HL-60 (cell line): ENCODE measurements around the gene WTIP.

Experiments
- DNase-seq, 2 experiments: peaks; one replicate each; pipeline ENCODE4 v3.0.0-alpha.2; 2010 to 2020; ENCODE audit warnings: low read depth in 1 of 2, low spot score in 1 of 2
- H3K27ac ChIP-seq: fragments of 250-450 bp; sonication (Bioruptor Pico); replicated peaks from 2 replicates; pipeline ENCODE4 v1.5.1; 2020; ENCODE audit warnings: mild to moderate bottlenecking, moderate library complexity
- H3K27me3 ChIP-seq: fragments of 250-450 bp; sonication (Bioruptor Pico); 2 replicates; pipeline ENCODE4 v1.5.1; 2021; ENCODE audit warnings: mild to moderate bottlenecking, moderate library complexity; ENCODE audit not compliant: insufficient read depth, poor library complexity, severe bottlenecking
- H3K4me3 ChIP-seq: replicated peaks from 2 replicates; pipeline ENCODE4 v1.5.1; 2011; ENCODE audit warnings: mild to moderate bottlenecking, control low read depth, low read length; ENCODE audit not compliant: insufficient read depth
- CTCF ChIP-seq: IDR thresholded peaks from one replicate; pipeline ENCODE4 v1.5.1; 2011; ENCODE audit warnings: low read length, control low read depth, inconsistent platforms; ENCODE audit not compliant: insufficient read depth
- GABPA ChIP-seq: IDR thresholded peaks from 2 replicates; pipeline ENCODE4 v1.6.1; 2012; ENCODE audit warnings: low read depth
- POLR2AphosphoS5 ChIP-seq: IDR thresholded peaks from 2 replicates; pipeline ENCODE4 v1.6.1; 2012; ENCODE audit warnings: low read depth
- SPI1 ChIP-seq: IDR thresholded peaks from 2 replicates; pipeline ENCODE4 v1.6.1; 2012; ENCODE audit warnings: low read depth, mild to moderate bottlenecking, borderline replicate concordance
- TF ChIP-seq, protein P1 (sequence below): IDR thresholded peaks from 2 replicates; pipeline ENCODE4 v1.6.1; 2012; ENCODE audit warnings: low read depth; ENCODE audit not compliant: insufficient replicate concordance

Gene WTIP

GRCh38 chr19:34487651-34488051 lies 6.1 kb downstream of the WTIP start:
- DNase-seq = no peak
- TF ChIP-seq GABPA = no peak
- Histone ChIP-seq H3K27me3 (peaks cover 7% of the 10 kb centered on the region), H3K4me3 (no peak overlapping the region), H3K27ac (no peak overlapping the region)

DNA sequence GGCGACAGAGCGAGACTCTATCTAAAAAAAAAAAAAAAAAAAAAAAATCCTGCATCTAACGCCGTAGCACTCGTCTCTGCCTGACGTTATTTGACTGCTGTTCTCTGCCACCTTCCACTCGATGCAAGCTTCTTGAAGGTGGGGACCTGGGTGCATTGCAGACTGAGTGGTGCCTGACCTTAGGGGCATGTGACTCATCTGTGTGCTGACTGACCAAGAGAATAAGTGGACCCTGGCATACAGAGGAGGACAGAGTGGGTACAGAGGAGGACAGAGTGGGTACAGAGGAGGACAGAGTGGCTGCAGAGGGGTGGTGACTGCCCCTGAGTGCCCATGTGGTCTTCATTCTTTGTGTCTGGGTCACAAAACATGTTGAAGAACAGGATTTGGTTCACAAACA lies 7.6 kb downstream of the WTIP start:
- H3K4me3 ChIP-seq = no peak overlapping the region
- no peak overlapping the region for H3K27ac ChIP-seq
- no peak for DNase-seq
- TF ChIP-seq, protein P1, sequence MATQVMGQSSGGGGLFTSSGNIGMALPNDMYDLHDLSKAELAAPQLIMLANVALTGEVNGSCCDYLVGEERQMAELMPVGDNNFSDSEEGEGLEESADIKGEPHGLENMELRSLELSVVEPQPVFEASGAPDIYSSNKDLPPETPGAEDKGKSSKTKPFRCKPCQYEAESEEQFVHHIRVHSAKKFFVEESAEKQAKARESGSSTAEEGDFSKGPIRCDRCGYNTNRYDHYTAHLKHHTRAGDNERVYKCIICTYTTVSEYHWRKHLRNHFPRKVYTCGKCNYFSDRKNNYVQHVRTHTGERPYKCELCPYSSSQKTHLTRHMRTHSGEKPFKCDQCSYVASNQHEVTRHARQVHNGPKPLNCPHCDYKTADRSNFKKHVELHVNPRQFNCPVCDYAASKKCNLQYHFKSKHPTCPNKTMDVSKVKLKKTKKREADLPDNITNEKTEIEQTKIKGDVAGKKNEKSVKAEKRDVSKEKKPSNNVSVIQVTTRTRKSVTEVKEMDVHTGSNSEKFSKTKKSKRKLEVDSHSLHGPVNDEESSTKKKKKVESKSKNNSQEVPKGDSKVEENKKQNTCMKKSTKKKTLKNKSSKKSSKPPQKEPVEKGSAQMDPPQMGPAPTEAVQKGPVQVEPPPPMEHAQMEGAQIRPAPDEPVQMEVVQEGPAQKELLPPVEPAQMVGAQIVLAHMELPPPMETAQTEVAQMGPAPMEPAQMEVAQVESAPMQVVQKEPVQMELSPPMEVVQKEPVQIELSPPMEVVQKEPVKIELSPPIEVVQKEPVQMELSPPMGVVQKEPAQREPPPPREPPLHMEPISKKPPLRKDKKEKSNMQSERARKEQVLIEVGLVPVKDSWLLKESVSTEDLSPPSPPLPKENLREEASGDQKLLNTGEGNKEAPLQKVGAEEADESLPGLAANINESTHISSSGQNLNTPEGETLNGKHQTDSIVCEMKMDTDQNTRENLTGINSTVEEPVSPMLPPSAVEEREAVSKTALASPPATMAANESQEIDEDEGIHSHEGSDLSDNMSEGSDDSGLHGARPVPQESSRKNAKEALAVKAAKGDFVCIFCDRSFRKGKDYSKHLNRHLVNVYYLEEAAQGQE = no peak
- H3K27me3 ChIP-seq = no peaks in the 10 kb centered on the region

GRCh38 chr19:34490141-34490766 lies 8.7 kb downstream of the WTIP start:
- no peak overlapping the region for H3K27ac ChIP-seq
- H3K4me3 ChIP-seq = no peak overlapping the region
- no peak for TF ChIP-seq GABPA
- TF ChIP-seq, protein P1 = no peak
- TF ChIP-seq POLR2AphosphoS5 = no peak
- no peak for TF ChIP-seq SPI1
- no peak for TF ChIP-seq CTCF
- no peaks in the 10 kb centered on the region for H3K27me3 ChIP-seq
- no peak for DNase-seq

GRCh38 chr19:34493038-34493648 lies 11.6 kb downstream of the WTIP start:
- Histone ChIP-seq H3K27me3 (no peaks in the 10 kb centered on the region), H3K27ac (no peak overlapping the region), H3K4me3 (no peak overlapping the region)
- DNase-seq = no peak
- TF ChIP-seq POLR2AphosphoS5 (no peak), CTCF (no peak), GABPA (no peak), SPI1 (no peak)
- TF ChIP-seq, protein P1 = no peak
